ENCODE data around the gene SLC7A1.

The SLC7A1 gene

GRCh38 chr13:29548722-29549121 is 46.8 kb downstream of the SLC7A1 start:
- H3K27me3 ChIP-seq (ENCODE audit: insufficient read depth, low read length), result no peaks in the 10 kb centered on the region
- no peaks in the 10 kb centered on the region for H3K9me3 ChIP-seq (ENCODE audit: insufficient read depth, low read depth, low read length)
- H3K36me3 ChIP-seq (ENCODE audit: insufficient read depth, low read depth, low read length), result peaks cover 70% of the 10 kb centered on the region
- no peak overlapping the region for H3K9ac ChIP-seq (ENCODE audit: low read depth, low read length)
- H3K4me3 ChIP-seq (ENCODE audit: low read length), result no peak overlapping the region
- no peak overlapping the region for H3K27ac ChIP-seq (ENCODE audit: low read length)
- peaks cover 7% of the 10 kb centered on the region for H3K4me1 ChIP-seq (ENCODE audit: insufficient read depth, low read length)

- peaks cover 55% of the 10 kb centered on the region for H3K36me3 ChIP-seq (ENCODE audit: insufficient read depth, low read depth, low read length)
- H3K9ac ChIP-seq (ENCODE audit: low read depth, low read length), result no peak overlapping the region
- H3K9me3 ChIP-seq (ENCODE audit: insufficient read depth, low read depth, low read length), result no peaks in the 10 kb centered on the region
- no peak overlapping the region for H3K27ac ChIP-seq (ENCODE audit: low read length)
- no peak overlapping the region for H3K4me3 ChIP-seq (ENCODE audit: low read length)
- H3K27me3 ChIP-seq (ENCODE audit: insufficient read depth, low read length), result no peaks in the 10 kb centered on the region
- peaks cover 7% of the 10 kb centered on the region for H3K4me1 ChIP-seq (ENCODE audit: insufficient read depth, low read length)
Observed at GRCh38 chr13:29547153-29547552, 48.3 kb downstream of the SLC7A1 start.

- Histone ChIP-seq H3K27ac (ENCODE audit: low read length) (no peak overlapping the region), H3K4me1 (ENCODE audit: insufficient read depth, low read length) (peaks cover 7% of the 10 kb centered on the region), H3K9ac (ENCODE audit: low read depth, low read length) (no peak overlapping the region), H3K27me3 (ENCODE audit: insufficient read depth, low read length) (no peaks in the 10 kb centered on the region), H3K4me3 (ENCODE audit: low read length) (no peak overlapping the region), H3K9me3 (ENCODE audit: insufficient read depth, low read depth, low read length) (no peaks in the 10 kb centered on the region), H3K36me3 (ENCODE audit: insufficient read depth, low read depth, low read length) (peaks cover 50% of the 10 kb centered on the region)
Observed at GRCh38 chr13:29546662-29547061, 48.8 kb downstream of the SLC7A1 start.

- peaks cover 43% of the 10 kb centered on the region for H3K36me3 ChIP-seq (ENCODE audit: insufficient read depth, low read depth, low read length)
- no peaks in the 10 kb centered on the region for H3K9me3 ChIP-seq (ENCODE audit: insufficient read depth, low read depth, low read length)
- no peak overlapping the region for H3K4me3 ChIP-seq (ENCODE audit: low read length)
- H3K4me1 ChIP-seq (ENCODE audit: insufficient read depth, low read length), result peaks cover 11% of the 10 kb centered on the region
- H3K9ac ChIP-seq (ENCODE audit: low read depth, low read length), result no peak overlapping the region
- H3K27ac ChIP-seq (ENCODE audit: low read length), result no peak overlapping the region
- no peaks in the 10 kb centered on the region for H3K27me3 ChIP-seq (ENCODE audit: insufficient read depth, low read length)
Observed at GRCh38 chr13:29545988-29546387, 49.5 kb downstream of the SLC7A1 start.

GRCh38 chr13:29543230-29544215 is 52.0 kb downstream of the SLC7A1 start:
- Histone ChIP-seq H3K4me3 (ENCODE audit: low read length) (no peak overlapping the region), H3K27me3 (ENCODE audit: insufficient read depth, low read length) (no peaks in the 10 kb centered on the region), H3K27ac (ENCODE audit: low read length) (no peak overlapping the region), H3K36me3 (ENCODE audit: insufficient read depth, low read depth, low read length) (peaks cover 19% of the 10 kb centered on the region; the same call in 1 of the 2 replicates), H3K9me3 (ENCODE audit: insufficient read depth, low read depth, low read length) (no peaks in the 10 kb centered on the region), H3K9ac (ENCODE audit: low read depth, low read length) (no peak overlapping the region), H3K4me1 (ENCODE audit: insufficient read depth, low read length) (peaks cover 23% of the 10 kb centered on the region)

- Histone ChIP-seq H3K27ac (ENCODE audit: low read length) (no peak overlapping the region), H3K36me3 (ENCODE audit: insufficient read depth, low read depth, low read length) (peaks cover 11% of the 10 kb centered on the region; the same call in 1 of the 2 replicates), H3K4me3 (ENCODE audit: low read length) (no peak overlapping the region), H3K9me3 (ENCODE audit: insufficient read depth, low read depth, low read length) (no peaks in the 10 kb centered on the region), H3K9ac (ENCODE audit: low read depth, low read length) (no peak overlapping the region), H3K4me1 (ENCODE audit: insufficient read depth, low read length) (peaks cover 23% of the 10 kb centered on the region), H3K27me3 (ENCODE audit: insufficient read depth, low read length) (no peaks in the 10 kb centered on the region)
Observed at GRCh38 chr13:29542381-29542780, 53.1 kb downstream of the SLC7A1 start.

- H3K4me1 ChIP-seq (ENCODE audit: insufficient read depth, low read length), result peaks cover 18% of the 10 kb centered on the region
- peaks cover 18% of the 10 kb centered on the region; the same call in 1 of the 2 replicates for H3K36me3 ChIP-seq (ENCODE audit: insufficient read depth, low read depth, low read length)
- H3K27me3 ChIP-seq (ENCODE audit: insufficient read depth, low read length), result no peaks in the 10 kb centered on the region
- no peak overlapping the region for H3K27ac ChIP-seq (ENCODE audit: low read length)
- H3K9ac ChIP-seq (ENCODE audit: low read depth, low read length), result no peak overlapping the region
- H3K9me3 ChIP-seq (ENCODE audit: insufficient read depth, low read depth, low read length), result no peaks in the 10 kb centered on the region
- H3K4me3 ChIP-seq (ENCODE audit: low read length), result no peak overlapping the region
Observed at GRCh38 chr13:29541400-29541799, 54.1 kb downstream of the SLC7A1 start.

GRCh38 chr13:29540799-29541198 is 54.7 kb downstream of the SLC7A1 start:
- H3K36me3 ChIP-seq (ENCODE audit: insufficient read depth, low read depth, low read length), result peaks cover 24% of the 10 kb centered on the region; the same call in 1 of the 2 replicates
- peaks cover 18% of the 10 kb centered on the region for H3K4me1 ChIP-seq (ENCODE audit: insufficient read depth, low read length)
- no peak overlapping the region for H3K4me3 ChIP-seq (ENCODE audit: low read length)
- H3K9ac ChIP-seq (ENCODE audit: low read depth, low read length), result no peak overlapping the region
- no peaks in the 10 kb centered on the region for H3K9me3 ChIP-seq (ENCODE audit: insufficient read depth, low read depth, low read length)
- H3K27me3 ChIP-seq (ENCODE audit: insufficient read depth, low read length), result no peaks in the 10 kb centered on the region
- no peak overlapping the region for H3K27ac ChIP-seq (ENCODE audit: low read length)

- Histone ChIP-seq H3K9me3 (ENCODE audit: insufficient read depth, low read depth, low read length) (no peaks in the 10 kb centered on the region), H3K4me1 (ENCODE audit: insufficient read depth, low read length) (peaks cover 18% of the 10 kb centered on the region), H3K4me3 (ENCODE audit: low read length) (no peak overlapping the region), H3K9ac (ENCODE audit: low read depth, low read length) (no peak overlapping the region), H3K36me3 (ENCODE audit: insufficient read depth, low read depth, low read length) (peaks cover 24% of the 10 kb centered on the region; the same call in 1 of the 2 replicates), H3K27ac (ENCODE audit: low read length) (no peak overlapping the region), H3K27me3 (ENCODE audit: insufficient read depth, low read length) (no peaks in the 10 kb centered on the region)
Observed at GRCh38 chr13:29540334-29540733, 55.2 kb downstream of the SLC7A1 start.

- Histone ChIP-seq H3K9me3 (ENCODE audit: insufficient read depth, low read depth, low read length) (no peaks in the 10 kb centered on the region), H3K9ac (ENCODE audit: low read depth, low read length) (no peak overlapping the region), H3K4me3 (ENCODE audit: low read length) (no peak overlapping the region), H3K36me3 (ENCODE audit: insufficient read depth, low read depth, low read length) (peaks cover 28% of the 10 kb centered on the region; the same call in 1 of the 2 replicates), H3K27me3 (ENCODE audit: insufficient read depth, low read length) (no peaks in the 10 kb centered on the region), H3K4me1 (ENCODE audit: insufficient read depth, low read length) (peaks cover 18% of the 10 kb centered on the region), H3K27ac (ENCODE audit: low read length) (no peak overlapping the region)
Observed at GRCh38 chr13:29539856-29540255, 55.6 kb downstream of the SLC7A1 start.

GRCh38 chr13:29538652-29539040 is 56.8 kb downstream of the SLC7A1 start:
- H3K4me3 ChIP-seq (ENCODE audit: low read length), result no peak overlapping the region
- no peak overlapping the region for H3K27ac ChIP-seq (ENCODE audit: low read length)
- H3K4me1 ChIP-seq (ENCODE audit: insufficient read depth, low read length), result peaks cover 16% of the 10 kb centered on the region
- H3K27me3 ChIP-seq (ENCODE audit: insufficient read depth, low read length), result no peaks in the 10 kb centered on the region
- no peak overlapping the region for H3K9ac ChIP-seq (ENCODE audit: low read depth, low read length)
- peaks cover 37% of the 10 kb centered on the region for H3K36me3 ChIP-seq (ENCODE audit: insufficient read depth, low read depth, low read length)
- H3K9me3 ChIP-seq (ENCODE audit: insufficient read depth, low read depth, low read length), result no peaks in the 10 kb centered on the region

Data from iPS-20b (cell line).